Natural killer cell (primary cell): Measurements from ENCODE around the gene SPTBN4. TPM values are rescaled to one million over a fixed set of nuclear protein-coding genes. Genes with fewer than 3 reads are reported as not detected.
A peak's percentile ranks its signal among the peaks of the same experiment; 100 is the strongest.

Experiments
- ATAC-seq, 3 donors: fragments of 150-1000 bp in 2 of 3; fragments of 200-7000 bp in 1 of 3; cut with Tn5 transposase; 1 replicate in 1 of 3; 2 replicates in 2 of 3; pipeline ENCODE4 v1.10.0; 2021; ENCODE audit warnings: mild to moderate bottlenecking in 2 of 3, moderate library complexity in 2 of 3
- DNase-seq, 2 donors: peaks; one replicate each; pipeline versions ENCODE4 v3.0.0 to v3.0.0-alpha.2; 2013 to 2021; ENCODE audit warnings: mixed read lengths in 1 of 2
- H3K27ac ChIP-seq: one replicate; pipeline ENCODE4 v1.5.1; 2013; ENCODE audit warnings: mild to moderate bottlenecking, low read length
- H3K27me3 ChIP-seq: one replicate; pipeline ENCODE4 v1.6.1; 2013; ENCODE audit warnings: low read length; ENCODE audit not compliant: control insufficient read depth, insufficient read depth
- H3K36me3 ChIP-seq: one replicate; pipeline ENCODE4 v1.6.1; 2013; ENCODE audit warnings: low read length; ENCODE audit not compliant: control insufficient read depth, insufficient read depth
- H3K4me1 ChIP-seq: one replicate; pipeline ENCODE4 v1.6.1; 2013; ENCODE audit warnings: low read length; ENCODE audit not compliant: control insufficient read depth, insufficient read depth
- H3K4me3 ChIP-seq: one replicate; pipeline ENCODE4 v1.5.1; 2013; ENCODE audit warnings: low read length
- H3K9me3 ChIP-seq: one replicate; pipeline ENCODE4 v1.6.1; 2013; ENCODE audit warnings: low read length; ENCODE audit not compliant: control insufficient read depth, insufficient read depth
- H3K27ac Mint-ChIP-seq, 2 donors: one replicate each; pipeline ENCODE4 v1.8.0; 2022; ENCODE audit warnings: mild to moderate bottlenecking in 2 of 2, mixed read lengths in 2 of 2, moderate library complexity in 1 of 2
- H3K27me3 Mint-ChIP-seq, 2 donors: one replicate each; pipeline ENCODE4 v1.8.0; 2022; ENCODE audit warnings: low read depth in 2 of 2, mixed read lengths in 2 of 2
- H3K36me3 Mint-ChIP-seq: one replicate; pipeline ENCODE4 v1.8.0; 2022; ENCODE audit warnings: mixed read lengths
- H3K4me1 Mint-ChIP-seq, 2 donors: one replicate each; pipeline ENCODE4 v1.8.0; 2022; ENCODE audit warnings: mixed read lengths in 2 of 2
- H3K4me3 Mint-ChIP-seq: one replicate; pipeline ENCODE4 v1.8.0; 2022; ENCODE audit warnings: mild to moderate bottlenecking, moderate library complexity, mixed read lengths
- H3K9me3 Mint-ChIP-seq, 2 donors: one replicate each; pipeline ENCODE4 v1.8.0; 2022; ENCODE audit warnings: mixed read lengths in 2 of 2
- CTCF ChIP-seq: fragments of 200-600 bp; IDR thresholded peaks from one replicate; pipeline ENCODE4 v1.8.0; 2022; ENCODE audit warnings: antibody characterized with exemption
- WGBS: methylation state at CpG from one replicate; pipeline ENCODE4 v1.1.7; 2013; ENCODE audit warnings: missing lambda C conversion rate; ENCODE audit not compliant: insufficient coverage; 5-methylcytosine and 5-hydroxymethylcytosine counted together
- intact Hi-C: fragments of 100-400 bp; cut with micrococcal nuclease; formaldehyde crosslinking; loops from one replicate; pipeline ENCODE4 v1.14.2; 2022
- total RNA-seq, 4 donors: library from RNA; stranded (reverse); fragments of 120-200 nt in 1 of 4; gene quantifications; one replicate each; pipeline versions ENCODE4 v1.2.3 to v1.2.4, GENCODE V29; 2013 to 2022

Gene SPTBN4
- total RNA-seq, 3 donors from 2014 or later (not counting 1 experiment from before 2014, with no cell fraction given) = 0.16 to 0.63 (median 0.31) TPM

DNA sequence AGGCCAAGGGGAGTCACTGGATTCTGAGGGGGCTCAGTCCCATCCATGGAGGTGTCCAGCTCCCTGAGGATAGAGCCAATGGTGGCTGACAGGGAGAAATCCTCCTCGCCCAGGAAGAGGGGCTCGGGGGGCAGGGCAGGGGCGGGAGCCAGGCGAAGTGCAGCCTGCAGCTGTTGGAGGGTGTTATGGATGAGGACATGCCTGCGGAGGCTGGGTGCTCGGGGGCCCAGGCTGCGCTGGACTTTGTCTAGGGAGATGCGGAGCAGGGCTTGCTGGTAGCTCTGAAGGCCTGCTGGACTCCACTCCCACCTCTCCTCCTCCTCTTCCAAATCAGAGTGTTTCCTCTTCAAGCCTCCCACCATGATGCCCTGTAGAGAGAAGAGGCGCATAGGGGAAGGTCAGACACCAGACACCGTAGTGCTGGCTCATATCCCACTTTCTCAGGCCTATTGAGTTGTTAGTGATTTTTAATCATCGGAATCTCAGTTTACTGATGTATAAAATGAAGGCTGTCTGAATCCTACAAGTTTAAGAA is 25.0 kb upstream of the SPTBN4 start:
- Mint-ChIP-seq H3K27ac (peak overlapping the region; percentile 92 to 97), H3K27me3 (no peaks in the 10 kb centered on the region), H3K36me3 (no peaks in the 10 kb centered on the region), H3K9me3 (no peaks in the 10 kb centered on the region), H3K4me3 (peak overlapping the region; percentile 98), H3K4me1 (peaks cover 25 to 29% of the 10 kb centered on the region in 2 donors)
- no peak overlapping the region for H3K4me3 ChIP-seq
- DNase-seq = no peak
- 95% methylated on average over 11 of the region's 11 CpGs for WGBS
- no peak for ATAC-seq
- H3K4me1 ChIP-seq = peaks cover 13% of the 10 kb centered on the region
- intact Hi-C loops = no loop called here
- peaks cover 16% of the 10 kb centered on the region for H3K36me3 ChIP-seq
- H3K27me3 ChIP-seq = no peaks in the 10 kb centered on the region
- H3K27ac ChIP-seq = no peak overlapping the region
- TF ChIP-seq CTCF = no peak
- no peaks in the 10 kb centered on the region for H3K9me3 ChIP-seq

DNA sequence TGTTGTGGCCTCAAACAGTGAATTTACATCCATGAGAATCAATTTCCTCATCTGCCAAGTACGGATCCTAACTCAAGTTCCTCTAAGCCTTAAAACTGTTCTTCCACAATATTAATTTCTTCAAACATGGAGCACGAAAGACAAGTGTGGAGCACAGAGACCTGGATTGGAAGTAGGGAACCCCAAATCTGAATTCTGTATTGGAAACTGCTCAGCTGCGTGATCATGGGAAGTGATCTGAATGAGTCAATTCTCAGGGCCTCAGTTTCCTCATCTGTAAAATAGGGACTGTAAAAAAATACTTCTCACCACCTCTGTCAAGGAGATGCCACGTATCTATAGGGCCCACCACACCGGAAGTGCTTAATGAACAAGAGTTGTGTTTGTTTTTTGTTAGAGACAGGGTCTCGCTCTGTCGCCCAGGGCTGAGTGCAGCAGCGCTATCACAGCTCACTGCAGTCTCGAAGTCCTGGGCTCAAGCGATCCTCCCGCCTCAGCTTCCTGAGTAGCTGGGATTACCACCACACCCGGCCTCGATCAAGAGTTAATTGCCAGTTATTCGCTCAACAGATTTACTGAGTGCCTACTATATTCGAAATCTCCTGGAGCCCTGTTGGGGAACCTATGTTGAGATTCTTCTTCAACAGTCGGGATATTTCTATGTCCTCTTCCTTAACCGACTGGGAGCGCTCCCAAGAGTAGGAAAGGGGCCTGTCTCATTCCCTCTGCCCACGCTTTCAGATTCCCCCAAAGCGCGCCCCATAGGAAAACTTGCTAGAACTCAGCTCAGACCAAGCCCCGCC is 24.3 kb upstream of the SPTBN4 start:
- Mint-ChIP-seq H3K27ac (peak overlapping the region; percentile 92 to 97), H3K4me1 (peaks cover 25 to 29% of the 10 kb centered on the region in 2 donors), H3K4me3 (peak overlapping the region; percentile 98), H3K9me3 (no peaks in the 10 kb centered on the region), H3K36me3 (no peaks in the 10 kb centered on the region), H3K27me3 (no peaks in the 10 kb centered on the region)
- Histone ChIP-seq H3K36me3 (peaks cover 16% of the 10 kb centered on the region), H3K27me3 (no peaks in the 10 kb centered on the region), H3K4me3 (peak overlapping the region; percentile 91), H3K4me1 (peaks cover 13% of the 10 kb centered on the region), H3K27ac (peak overlapping the region; percentile 70), H3K9me3 (no peaks in the 10 kb centered on the region)
- intact Hi-C loops = loop anchor here (1.0 kb wide), 1 partner anchor 94 kb away; the partner anchor contains the start of genes C19orf47 and PLD3
- ATAC-seq = no peak
- no peak for TF ChIP-seq CTCF
- DNase-seq = no peak
- 25% methylated on average over 22 of the region's 22 CpGs for WGBS

- DNase-seq (peak; percentile 95 to 100), ATAC-seq (peak; percentile 76 to 91 (median 78))
- Histone ChIP-seq H3K9me3 (no peaks in the 10 kb centered on the region), H3K27me3 (no peaks in the 10 kb centered on the region), H3K36me3 (peaks cover 16% of the 10 kb centered on the region), H3K4me3 (peak overlapping the region; percentile 91), H3K4me1 (peaks cover 13% of the 10 kb centered on the region), H3K27ac (peak overlapping the region; percentile 89)
- intact Hi-C loops = loop anchor here (1.0 kb wide), 1 partner anchor 95 kb away; the partner anchor contains the start of genes C19orf47 and PLD3
- Mint-ChIP-seq H3K9me3 (no peaks in the 10 kb centered on the region), H3K27me3 (no peaks in the 10 kb centered on the region), H3K4me3 (peak overlapping the region; percentile 98), H3K36me3 (no peaks in the 10 kb centered on the region), H3K27ac (peak overlapping the region; percentile 92 to 97), H3K4me1 (peaks cover 25 to 29% of the 10 kb centered on the region in 2 donors)
- TF ChIP-seq CTCF = no peak
- under 1% methylated on average over 52 of the region's 52 CpGs for whole genome bisulfite sequencing
Measured at GRCh38 chr19:40443131-40443999, 23.4 kb upstream of the SPTBN4 start.
